HFFc6 (cell line): Measurements from ENCODE around the gene SRRM2. TPM values are rescaled to one million over a fixed set of nuclear protein-coding genes. Genes with fewer than 3 reads are reported as not detected.

Experiments used
- DNase-seq: peaks from one replicate; pipeline ENCODE4 v3.0.0-alpha.2; 2018
- H3K27ac Mint-ChIP-seq: 2 replicates; pipeline ENCODE4 v1.8.0; 2020; ENCODE audit warnings: mild to moderate bottlenecking, mixed read lengths
- H3K27me3 Mint-ChIP-seq: 2 replicates; pipeline ENCODE4 v1.8.0; 2021; ENCODE audit warnings: mild to moderate bottlenecking, moderate library complexity, mixed read lengths; ENCODE audit not compliant: insufficient read depth
- H3K36me3 Mint-ChIP-seq: 2 replicates; pipeline ENCODE4 v1.8.0; 2021; ENCODE audit warnings: low read depth, mixed read lengths
- H3K4me1 Mint-ChIP-seq: 2 replicates; pipeline ENCODE4 v1.8.0; 2020; ENCODE audit warnings: low read depth, mixed read lengths
- H3K4me3 Mint-ChIP-seq: 2 replicates; pipeline ENCODE4 v1.8.0; 2020; ENCODE audit warnings: mild to moderate bottlenecking, moderate library complexity, mixed read lengths
- H3K9me3 Mint-ChIP-seq: 2 replicates; pipeline ENCODE4 v1.8.0; 2020; ENCODE audit warnings: mild to moderate bottlenecking, mixed read lengths
- total RNA-seq, 6 experiments: library from RNA; stranded (reverse); fragmentation: NEBNext Ultra II Directional; extraction: Animal tissue kit (Norgen Biotek cat#: 25700); gene quantifications; 2 replicates in 1 of 6; 3 replicates in 5 of 6; pipeline ENCODE4 v1.2.3, GENCODE V29; 2021
- TF ChIP-seq, protein P1 (sequence below): fragments of 200-600 bp; sonication (generic); IDR thresholded peaks from 2 replicates; pipeline ENCODE4 v1.5.0; 2021; ENCODE audit warnings: antibody characterized with exemption, mild to moderate bottlenecking

Gene SRRM2
- total RNA-seq, 6 experiments from 2014 or later, result 223 to 317 (median 269) TPM

DNA sequence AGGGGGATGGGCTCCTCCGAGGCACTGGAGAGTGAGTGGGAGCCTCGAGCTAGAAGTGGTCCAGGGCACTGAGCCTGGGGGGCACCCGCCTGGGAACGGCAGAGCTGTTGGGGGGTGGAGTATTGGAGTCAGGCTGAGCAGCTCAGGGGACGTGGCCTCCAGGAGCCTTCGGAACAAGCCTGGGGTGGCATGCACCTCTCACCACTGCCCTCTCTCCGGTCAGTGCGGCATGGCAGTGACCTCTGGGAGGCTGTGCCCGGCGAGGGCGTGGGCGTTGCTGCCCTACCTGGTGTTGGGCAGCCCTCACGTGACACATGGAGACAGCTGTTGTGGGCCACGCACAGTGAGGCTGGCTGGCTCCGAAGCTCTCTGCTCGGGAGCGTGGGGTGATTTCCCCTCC lies 46.4 kb upstream of the SRRM2 start:
- no peaks in the 10 kb centered on the region for H3K9me3 Mint-ChIP-seq
- no peaks in the 10 kb centered on the region for H3K4me1 Mint-ChIP-seq
- TF ChIP-seq, protein P1, sequence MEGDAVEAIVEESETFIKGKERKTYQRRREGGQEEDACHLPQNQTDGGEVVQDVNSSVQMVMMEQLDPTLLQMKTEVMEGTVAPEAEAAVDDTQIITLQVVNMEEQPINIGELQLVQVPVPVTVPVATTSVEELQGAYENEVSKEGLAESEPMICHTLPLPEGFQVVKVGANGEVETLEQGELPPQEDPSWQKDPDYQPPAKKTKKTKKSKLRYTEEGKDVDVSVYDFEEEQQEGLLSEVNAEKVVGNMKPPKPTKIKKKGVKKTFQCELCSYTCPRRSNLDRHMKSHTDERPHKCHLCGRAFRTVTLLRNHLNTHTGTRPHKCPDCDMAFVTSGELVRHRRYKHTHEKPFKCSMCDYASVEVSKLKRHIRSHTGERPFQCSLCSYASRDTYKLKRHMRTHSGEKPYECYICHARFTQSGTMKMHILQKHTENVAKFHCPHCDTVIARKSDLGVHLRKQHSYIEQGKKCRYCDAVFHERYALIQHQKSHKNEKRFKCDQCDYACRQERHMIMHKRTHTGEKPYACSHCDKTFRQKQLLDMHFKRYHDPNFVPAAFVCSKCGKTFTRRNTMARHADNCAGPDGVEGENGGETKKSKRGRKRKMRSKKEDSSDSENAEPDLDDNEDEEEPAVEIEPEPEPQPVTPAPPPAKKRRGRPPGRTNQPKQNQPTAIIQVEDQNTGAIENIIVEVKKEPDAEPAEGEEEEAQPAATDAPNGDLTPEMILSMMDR, result no peak
- DNase-seq, result no peak
- H3K27me3 Mint-ChIP-seq, result peaks cover 2% of the 10 kb centered on the region
- H3K4me3 Mint-ChIP-seq, result no peak overlapping the region
- H3K36me3 Mint-ChIP-seq, result no peaks in the 10 kb centered on the region
- H3K27ac Mint-ChIP-seq, result no peak overlapping the region

GRCh38 chr16:2706611-2707311 lies 45.7 kb upstream of the SRRM2 start:
- TF ChIP-seq, protein P1, result no peak
- DNase-seq, result no peak
- Mint-ChIP-seq H3K27me3 (peaks cover 2% of the 10 kb centered on the region), H3K27ac (no peak overlapping the region), H3K36me3 (no peaks in the 10 kb centered on the region), H3K4me3 (no peak overlapping the region), H3K4me1 (no peaks in the 10 kb centered on the region), H3K9me3 (no peaks in the 10 kb centered on the region)

GRCh38 chr16:2707368-2708289 lies 44.8 kb upstream of the SRRM2 start:
- TF ChIP-seq, protein P1, result no peak
- no peak overlapping the region for H3K27ac Mint-ChIP-seq
- no peaks in the 10 kb centered on the region for H3K9me3 Mint-ChIP-seq

DNA sequence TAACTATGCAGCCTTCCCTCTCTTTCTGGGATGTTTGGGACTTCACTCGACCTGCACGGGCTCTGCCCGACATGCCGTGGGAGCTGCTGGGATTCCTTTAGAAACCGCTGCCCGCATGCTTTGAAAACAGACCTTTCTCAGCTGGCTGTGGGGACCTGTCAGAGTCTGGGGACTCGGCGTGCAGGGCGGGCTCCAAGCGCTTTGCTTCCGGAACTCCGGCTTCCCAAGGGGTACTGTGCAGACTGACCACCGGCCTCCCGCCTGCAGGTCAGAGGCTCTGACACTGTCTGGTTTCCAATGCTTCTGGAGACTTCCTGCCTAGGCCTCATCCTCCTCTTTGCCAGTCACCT lies 44.2 kb upstream of the SRRM2 start:
- Mint-ChIP-seq H3K4me1 (no peaks in the 10 kb centered on the region), H3K4me3 (no peak overlapping the region), H3K9me3 (no peaks in the 10 kb centered on the region), H3K36me3 (no peaks in the 10 kb centered on the region), H3K27ac (no peak overlapping the region), H3K27me3 (peaks cover 2% of the 10 kb centered on the region)
- TF ChIP-seq, protein P1, result no peak
- DNase-seq, result no peak

More at GRCh38 chr16:2707368-2708289, 44.8 kb upstream of the SRRM2 start:
- DNase-seq, result no peak
- no peaks in the 10 kb centered on the region for H3K4me1 Mint-ChIP-seq
- H3K36me3 Mint-ChIP-seq, result no peaks in the 10 kb centered on the region
- H3K4me3 Mint-ChIP-seq, result no peak overlapping the region
- H3K27me3 Mint-ChIP-seq, result peaks cover 2% of the 10 kb centered on the region

DNA sequence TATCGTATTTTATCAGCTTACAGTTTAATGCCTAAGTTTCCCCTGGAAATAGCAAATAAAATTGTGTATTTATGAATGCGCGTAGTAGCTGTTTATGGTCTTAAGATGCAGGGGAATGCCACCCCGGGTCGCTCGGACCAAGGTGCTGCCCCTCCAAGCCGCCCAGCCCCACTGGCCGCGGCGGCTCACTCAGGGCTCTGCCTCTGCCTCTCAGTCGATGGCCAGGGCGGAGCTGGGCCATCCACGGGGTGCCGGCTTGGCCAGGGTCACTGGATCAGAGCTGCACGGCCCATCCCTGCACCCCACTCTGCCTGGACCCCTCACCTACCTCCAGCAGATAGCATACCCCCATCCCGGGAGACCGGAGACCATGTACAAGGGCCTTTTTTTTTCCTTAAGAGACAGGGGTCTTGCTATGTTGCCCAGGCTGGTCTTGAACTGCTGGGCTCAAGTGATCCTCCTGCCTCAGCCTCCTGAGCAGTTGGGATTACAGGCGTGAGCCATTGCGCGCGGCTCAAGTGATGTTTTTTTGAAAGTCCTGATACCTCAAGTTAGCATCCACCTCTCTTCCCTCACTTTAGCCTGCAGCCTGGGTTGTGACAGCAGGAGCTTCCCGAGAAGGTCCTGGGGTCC lies 43.4 kb upstream of the SRRM2 start:
- H3K36me3 Mint-ChIP-seq, result no peaks in the 10 kb centered on the region
- no peak for DNase-seq
- no peaks in the 10 kb centered on the region for H3K9me3 Mint-ChIP-seq

More for the DNA sequence above, 43.4 kb upstream of the SRRM2 start:
- Mint-ChIP-seq H3K27me3 (peaks cover 2% of the 10 kb centered on the region), H3K4me1 (no peaks in the 10 kb centered on the region), H3K27ac (no peak overlapping the region), H3K4me3 (no peak overlapping the region)
- TF ChIP-seq, protein P1, result no peak
